ENCODE data around the gene PRDX4.

The PRDX4 gene

GRCh38 chrX:23660766-23661132 lies 6.5 kb upstream of the PRDX4 start:
- no peak for DNase-seq (ENCODE audit: extremely low read depth, low read depth)
- no peak for TF ChIP-seq CTCF (IDR thresholded peaks at IDR 0.05; ENCODE audit: low read depth, low read length)

GRCh38 chrX:23661671-23662070 lies 5.6 kb upstream of the PRDX4 start:
- DNase-seq (ENCODE audit: extremely low read depth, low read depth), result no peak
- no peak for TF ChIP-seq CTCF (IDR thresholded peaks at IDR 0.05; ENCODE audit: low read depth, low read length)

GRCh38 chrX:23662187-23662586 lies 5.1 kb upstream of the PRDX4 start:
- TF ChIP-seq CTCF (IDR thresholded peaks at IDR 0.05; ENCODE audit: low read depth, low read length), result no peak
- DNase-seq (ENCODE audit: extremely low read depth, low read depth), result no peak

GRCh38 chrX:23662853-23663252 lies 4.4 kb upstream of the PRDX4 start:
- TF ChIP-seq CTCF (IDR thresholded peaks at IDR 0.05; ENCODE audit: low read depth, low read length), result no peak
- peak; percentile 10 for DNase-seq (ENCODE audit: extremely low read depth, low read depth)

- no peak for TF ChIP-seq CTCF (IDR thresholded peaks at IDR 0.05; ENCODE audit: low read depth, low read length)
- DNase-seq (ENCODE audit: extremely low read depth, low read depth), result no peak
Measured at GRCh38 chrX:23664496-23664895, 2.8 kb upstream of the PRDX4 start.

GRCh38 chrX:23666282-23666681 lies 1.0 kb upstream of the PRDX4 start:
- TF ChIP-seq CTCF (IDR thresholded peaks at IDR 0.05; ENCODE audit: low read depth, low read length), result no peak
- DNase-seq (ENCODE audit: extremely low read depth, low read depth), result no peak

DNA sequence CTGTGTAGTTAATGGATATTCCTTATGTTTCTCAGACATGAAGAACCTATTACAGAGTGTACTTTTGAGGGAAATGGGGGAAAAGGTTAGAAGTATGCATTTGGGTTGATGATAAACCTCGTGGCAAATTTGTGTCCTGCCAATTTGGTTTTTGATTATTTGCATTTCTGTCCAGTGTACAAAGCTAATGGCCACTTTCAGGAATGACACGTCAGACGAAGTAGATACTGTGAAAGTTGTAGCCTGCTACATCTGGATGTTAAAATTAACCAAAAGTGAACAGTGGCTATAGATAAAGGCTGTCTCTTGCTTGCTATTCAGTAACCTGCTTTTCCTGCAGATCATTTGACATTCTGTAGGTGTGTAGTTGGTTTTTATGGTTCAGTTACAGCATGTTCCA lies 1.0 kb downstream of the PRDX4 start:
- DNase-seq (ENCODE audit: extremely low read depth, low read depth), result no peak
- TF ChIP-seq CTCF (IDR thresholded peaks at IDR 0.05; ENCODE audit: low read depth, low read length), result no peak
